HL-60 (cell line): ENCODE measurements around the gene SUFU.

Source experiments
- DNase-seq, 2 experiments: peaks; one replicate each; pipeline ENCODE4 v3.0.0-alpha.2; 2010 to 2020; ENCODE audit warnings: low read depth in 1 of 2, low spot score in 1 of 2
- H3K27ac ChIP-seq: fragments of 250-450 bp; sonication (Bioruptor Pico); replicated peaks from 2 replicates; pipeline ENCODE4 v1.5.1; 2020; ENCODE audit warnings: mild to moderate bottlenecking, moderate library complexity
- H3K27me3 ChIP-seq: fragments of 250-450 bp; sonication (Bioruptor Pico); 2 replicates; pipeline ENCODE4 v1.5.1; 2021; ENCODE audit warnings: mild to moderate bottlenecking, moderate library complexity; ENCODE audit not compliant: insufficient read depth, poor library complexity, severe bottlenecking
- H3K4me3 ChIP-seq: replicated peaks from 2 replicates; pipeline ENCODE4 v1.5.1; 2011; ENCODE audit warnings: mild to moderate bottlenecking, control low read depth, low read length; ENCODE audit not compliant: insufficient read depth
- CTCF ChIP-seq: IDR thresholded peaks from one replicate; pipeline ENCODE4 v1.5.1; 2011; ENCODE audit warnings: low read length, control low read depth, inconsistent platforms; ENCODE audit not compliant: insufficient read depth
- GABPA ChIP-seq: IDR thresholded peaks from 2 replicates; pipeline ENCODE4 v1.6.1; 2012; ENCODE audit warnings: low read depth
- POLR2AphosphoS5 ChIP-seq: IDR thresholded peaks from 2 replicates; pipeline ENCODE4 v1.6.1; 2012; ENCODE audit warnings: low read depth
- REST ChIP-seq: IDR thresholded peaks from 2 replicates; pipeline ENCODE4 v1.6.1; 2012; ENCODE audit warnings: low read depth; ENCODE audit not compliant: insufficient replicate concordance
- SPI1 ChIP-seq: IDR thresholded peaks from 2 replicates; pipeline ENCODE4 v1.6.1; 2012; ENCODE audit warnings: low read depth, mild to moderate bottlenecking, borderline replicate concordance

The SUFU gene

GRCh38 chr10:102555781-102556328 is 52.1 kb downstream of the SUFU start:
- TF ChIP-seq REST (no peak), CTCF (no peak), POLR2AphosphoS5 (no peak), GABPA (no peak), SPI1 (no peak)
- peak; percentile 27 to 31 for DNase-seq
- no peaks in the 10 kb centered on the region for H3K27me3 ChIP-seq
- H3K4me3 ChIP-seq, result no peak overlapping the region
- no peak overlapping the region for H3K27ac ChIP-seq

GRCh38 chr10:102557569-102557968 is 53.8 kb downstream of the SUFU start:
- TF ChIP-seq REST, result no peak
- no peak for TF ChIP-seq POLR2AphosphoS5
- H3K27ac ChIP-seq, result no peak overlapping the region
- no peak for DNase-seq
- no peaks in the 10 kb centered on the region for H3K27me3 ChIP-seq
- H3K4me3 ChIP-seq, result no peak overlapping the region

- Histone ChIP-seq H3K27ac (no peak overlapping the region), H3K27me3 (no peaks in the 10 kb centered on the region), H3K4me3 (no peak overlapping the region)
- DNase-seq, result no peak
- TF ChIP-seq GABPA (no peak), CTCF (no peak), POLR2AphosphoS5 (no peak), SPI1 (no peak), REST (no peak)
Observed at GRCh38 chr10:102559764-102560163, 56.0 kb downstream of the SUFU start.
